OCI-LY7 (cell line): ENCODE data around the gene EPHB1.

Experiments used
- CTCF ChIP-seq: fragments of 200-600 bp; sonication (generic); conservative IDR thresholded peaks from 2 replicates; pipeline ENCODE4 v1.5.1; 2014; ENCODE audit warnings: mild to moderate bottlenecking, antibody characterized with exemption, low read length, moderate library complexity, mixed read lengths
- EZH2phosphoT487 ChIP-seq: fragments of 200-600 bp; sonication (generic); IDR thresholded peaks from 2 replicates; pipeline ENCODE4 v1.6.1; 2018; ENCODE audit warnings: low read depth, borderline replicate concordance, mild to moderate bottlenecking, mixed run types, antibody characterized with exemption, low read length, moderate library complexity, mixed read lengths

- TF ChIP-seq CTCF, result no peak
- no peak for TF ChIP-seq EZH2phosphoT487
These were observed 256.4 kb downstream of the EPHB1 start for GRCh38 chr3:135051409-135051973.
